ENCODE measurements around the gene TIAM1. TPM values are rescaled to one million over a fixed set of nuclear protein-coding genes. Genes with fewer than 3 reads are reported as not detected.

The TIAM1 gene
- total RNA-seq, 1 experiment from 2014 or later = 18.8 TPM

DNA sequence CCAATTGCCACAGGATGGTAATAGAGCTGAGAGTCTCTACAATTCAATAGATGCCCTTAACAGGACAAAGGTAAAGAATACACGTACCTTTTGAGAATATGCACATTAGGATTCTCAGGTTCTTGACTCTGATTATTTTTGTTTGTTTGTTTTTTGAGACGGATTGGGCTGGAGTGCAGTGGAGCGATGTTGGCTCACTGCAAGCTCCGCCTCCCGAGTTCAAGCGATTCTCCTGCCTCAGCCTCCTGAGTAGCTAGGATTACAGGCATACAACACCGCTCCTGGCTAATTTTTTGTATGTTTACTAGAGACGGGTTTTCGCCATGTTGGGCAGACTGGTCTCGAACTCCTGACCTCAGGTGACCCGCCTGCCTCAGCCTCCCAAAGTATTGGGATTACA, 48.4 kb downstream of the TIAM1 start:
- H3K27me3 ChIP-seq (ENCODE audit: control insufficient read depth, insufficient read depth, low read length) = no peaks in the 10 kb centered on the region
- DNase-seq = no peak
- no peak overlapping the region for H3K4me3 ChIP-seq (ENCODE audit: insufficient read depth, low read depth, low read length)
- no peaks in the 10 kb centered on the region for H3K36me3 ChIP-seq (replicated peaks; ENCODE audit: control insufficient read depth, insufficient read depth, low read length)

DNA sequence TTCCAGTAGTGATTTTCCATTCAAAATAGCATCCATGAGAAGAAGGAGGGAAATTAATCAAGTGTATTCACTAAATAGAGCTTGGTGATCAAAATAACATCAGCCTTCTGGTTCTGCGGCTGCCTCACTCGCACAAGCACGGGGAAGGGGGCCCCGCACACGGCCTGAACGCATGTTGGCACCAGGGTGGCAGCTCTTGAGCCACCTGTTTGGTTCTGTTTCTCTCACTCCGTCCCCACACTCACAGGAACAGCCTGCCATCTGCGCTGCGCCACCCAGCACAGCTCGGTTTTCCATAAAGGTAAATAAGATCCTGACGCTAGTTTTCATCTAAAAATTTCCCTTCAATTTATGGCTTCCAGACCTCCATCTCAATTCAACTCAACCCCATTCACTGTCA, 49.4 kb downstream of the TIAM1 start:
- no peaks in the 10 kb centered on the region for H3K36me3 ChIP-seq (replicated peaks; ENCODE audit: control insufficient read depth, insufficient read depth, low read length)
- no peak for DNase-seq
- no peaks in the 10 kb centered on the region for H3K27me3 ChIP-seq (ENCODE audit: control insufficient read depth, insufficient read depth, low read length)
- no peak overlapping the region for H3K4me3 ChIP-seq (ENCODE audit: insufficient read depth, low read depth, low read length)

DNA sequence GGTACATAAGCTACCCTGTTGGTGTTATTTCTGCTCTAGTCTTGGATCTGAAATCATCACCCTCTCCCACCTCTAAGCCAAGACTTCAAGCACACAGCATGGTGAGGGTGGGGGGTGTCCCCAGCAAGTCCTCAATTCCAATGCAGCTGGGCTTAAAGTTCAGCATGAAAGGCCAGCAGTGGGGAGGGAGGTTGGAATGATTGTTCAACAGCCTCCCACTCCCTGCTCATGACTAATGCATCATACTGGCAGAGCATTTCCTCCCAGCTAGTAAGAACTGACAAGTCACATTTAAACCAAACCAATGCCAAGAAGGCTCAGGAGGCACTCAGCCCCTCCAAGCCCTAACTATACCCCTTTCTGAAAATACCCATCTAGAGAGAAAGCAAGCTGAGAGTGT, 50.1 kb downstream of the TIAM1 start:
- no peaks in the 10 kb centered on the region for H3K27me3 ChIP-seq (ENCODE audit: control insufficient read depth, insufficient read depth, low read length)
- H3K4me3 ChIP-seq (ENCODE audit: insufficient read depth, low read depth, low read length) = no peak overlapping the region
- H3K36me3 ChIP-seq (replicated peaks; ENCODE audit: control insufficient read depth, insufficient read depth, low read length) = no peaks in the 10 kb centered on the region
- no peak for DNase-seq

DNA sequence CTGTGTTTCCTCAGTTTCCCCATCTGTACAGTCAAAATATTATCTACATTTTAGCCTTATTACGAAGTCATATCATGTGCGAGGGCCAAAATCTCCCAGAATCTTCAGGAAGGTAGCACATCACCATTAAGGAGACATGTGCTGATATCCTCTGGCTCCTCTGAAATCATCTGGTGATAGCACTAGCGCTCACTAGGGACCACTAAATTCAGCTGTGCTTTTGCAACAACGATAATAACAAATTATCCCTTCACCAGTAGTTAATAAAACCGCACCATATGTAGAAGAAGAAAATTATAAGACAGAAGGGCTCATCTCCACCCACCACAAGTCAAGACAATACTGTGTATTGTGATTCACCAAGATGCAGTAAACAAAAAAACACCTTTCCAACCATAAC, 53.3 kb downstream of the TIAM1 start:
- no peaks in the 10 kb centered on the region for H3K36me3 ChIP-seq (replicated peaks; ENCODE audit: control insufficient read depth, insufficient read depth, low read length)
- DNase-seq = no peak
- H3K4me3 ChIP-seq (ENCODE audit: insufficient read depth, low read depth, low read length) = no peak overlapping the region
- H3K27me3 ChIP-seq (ENCODE audit: control insufficient read depth, insufficient read depth, low read length) = no peaks in the 10 kb centered on the region

DNA sequence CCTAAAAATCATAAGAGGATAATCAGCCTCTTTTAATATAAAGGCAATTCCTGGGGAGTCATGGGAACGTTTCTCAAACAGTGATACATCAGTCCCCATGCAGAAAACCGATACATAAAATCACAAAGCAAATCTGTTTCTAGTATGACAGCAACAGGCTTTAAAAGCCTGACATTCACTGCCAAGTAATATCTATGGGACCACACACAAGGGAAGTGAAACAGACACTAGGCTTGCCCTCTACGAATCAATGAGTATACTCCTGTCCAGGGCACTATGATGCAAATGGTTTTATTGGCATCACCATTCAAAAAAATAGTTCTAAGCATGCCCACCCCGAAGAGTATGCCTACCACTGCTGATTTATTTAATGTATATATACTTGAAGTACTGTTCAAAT, 54.4 kb downstream of the TIAM1 start:
- H3K36me3 ChIP-seq (replicated peaks; ENCODE audit: control insufficient read depth, insufficient read depth, low read length) = no peaks in the 10 kb centered on the region
- no peak for DNase-seq

DNA sequence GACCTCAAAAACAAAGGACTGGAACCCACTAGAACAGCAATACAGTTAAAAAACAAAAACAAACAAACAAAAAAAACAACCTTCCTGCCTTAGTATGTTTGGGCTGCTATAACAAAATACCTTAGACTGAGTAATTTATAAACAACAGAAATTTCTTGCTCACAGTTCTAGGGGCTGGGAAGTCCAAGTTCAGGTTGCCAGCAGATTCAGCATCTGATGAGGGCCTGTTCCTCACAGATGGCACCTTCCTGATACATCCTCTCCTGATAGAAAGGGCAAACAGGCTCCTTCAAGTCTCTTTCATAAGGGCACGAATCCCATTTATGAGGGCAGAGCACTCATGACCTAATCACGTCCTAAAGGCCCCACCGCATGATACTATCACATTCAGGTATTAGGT, 55.9 kb downstream of the TIAM1 start:
- Histone ChIP-seq H3K27me3 (ENCODE audit: control insufficient read depth, insufficient read depth, low read length) (no peaks in the 10 kb centered on the region), H3K36me3 (replicated peaks; ENCODE audit: control insufficient read depth, insufficient read depth, low read length) (no peaks in the 10 kb centered on the region), H3K4me3 (ENCODE audit: insufficient read depth, low read depth, low read length) (no peak overlapping the region)
- DNase-seq = no peak

More for the DNA sequence above, 54.4 kb downstream of the TIAM1 start:
- Histone ChIP-seq H3K27me3 (ENCODE audit: control insufficient read depth, insufficient read depth, low read length) (no peaks in the 10 kb centered on the region), H3K4me3 (ENCODE audit: insufficient read depth, low read depth, low read length) (no peak overlapping the region)

DNA sequence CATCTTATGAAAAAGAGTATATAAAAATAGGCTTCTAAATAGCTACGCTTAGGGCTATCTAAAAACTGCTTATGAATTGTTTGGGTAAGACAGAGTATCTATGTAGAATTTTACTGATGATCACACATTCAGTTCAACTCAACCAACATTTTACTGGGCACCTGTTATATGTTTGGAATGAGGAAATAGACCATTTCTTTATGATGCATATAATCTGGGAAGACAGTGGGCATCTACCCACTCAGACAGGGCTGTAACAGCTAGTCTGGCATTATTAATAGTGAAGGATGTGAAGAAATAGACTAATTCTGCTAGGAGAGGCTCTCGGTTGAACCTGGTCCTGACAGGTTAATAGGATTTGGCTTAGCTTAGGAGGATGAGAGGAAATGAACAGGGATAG, 56.9 kb downstream of the TIAM1 start:
- Histone ChIP-seq H3K27me3 (ENCODE audit: control insufficient read depth, insufficient read depth, low read length) (no peaks in the 10 kb centered on the region), H3K36me3 (replicated peaks; ENCODE audit: control insufficient read depth, insufficient read depth, low read length) (no peaks in the 10 kb centered on the region), H3K4me3 (ENCODE audit: insufficient read depth, low read depth, low read length) (no peak overlapping the region)
- no peak for DNase-seq

DNA sequence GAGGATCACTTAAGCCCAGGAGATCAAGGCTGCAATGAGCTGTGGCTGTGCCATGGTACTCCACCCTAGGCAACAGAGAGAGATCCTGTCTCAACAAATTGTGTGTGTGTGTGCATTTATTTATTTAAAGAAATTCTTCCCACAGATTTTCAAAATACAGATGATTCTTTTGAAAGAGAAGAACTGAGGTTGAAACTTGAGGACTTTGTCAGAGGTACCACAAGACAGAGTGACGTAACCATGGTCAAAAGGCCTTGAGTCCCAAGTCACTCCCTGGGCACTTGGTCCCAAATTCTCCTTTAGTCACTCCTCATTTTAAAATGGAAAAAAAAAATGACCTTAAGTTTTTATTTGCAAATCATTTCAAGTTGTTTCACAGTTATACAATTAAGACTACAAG, 57.4 kb downstream of the TIAM1 start:
- no peaks in the 10 kb centered on the region for H3K27me3 ChIP-seq (ENCODE audit: control insufficient read depth, insufficient read depth, low read length)
- no peaks in the 10 kb centered on the region for H3K36me3 ChIP-seq (replicated peaks; ENCODE audit: control insufficient read depth, insufficient read depth, low read length)
- DNase-seq = no peak
- H3K4me3 ChIP-seq (ENCODE audit: insufficient read depth, low read depth, low read length) = no peak overlapping the region

DNA sequence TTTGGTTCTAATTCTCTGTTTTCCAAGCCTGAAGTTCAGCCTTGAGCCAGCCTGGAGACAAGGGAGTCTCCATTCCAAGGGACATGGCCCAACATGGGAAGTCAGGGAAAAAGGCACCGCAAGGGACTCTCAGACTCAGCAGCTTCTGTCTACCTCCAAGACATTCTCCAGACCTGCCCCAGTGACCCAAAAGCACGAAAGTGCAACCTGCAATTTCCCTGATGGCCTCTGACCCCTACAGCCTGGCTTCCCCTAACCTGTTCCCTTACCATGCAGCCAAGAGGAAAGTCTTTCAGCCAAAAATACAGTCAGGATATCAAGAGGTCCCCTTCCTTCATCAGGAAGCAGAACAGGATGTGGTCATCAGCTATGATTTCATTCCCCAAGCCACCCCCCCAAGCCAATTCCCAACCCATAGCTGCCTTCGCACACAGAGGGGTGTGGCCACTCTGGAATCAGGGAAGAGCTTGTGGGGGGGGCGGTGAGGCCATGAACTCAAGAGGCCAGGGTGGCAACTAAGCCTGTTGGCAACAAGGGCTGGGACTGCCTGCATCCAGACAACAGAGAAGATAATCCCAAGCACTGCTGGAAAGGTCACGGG, 59.2 kb downstream of the TIAM1 start:
- no peaks in the 10 kb centered on the region for H3K36me3 ChIP-seq (replicated peaks; ENCODE audit: control insufficient read depth, insufficient read depth, low read length)
- no peak for DNase-seq
- H3K4me3 ChIP-seq (ENCODE audit: insufficient read depth, low read depth, low read length) = no peak overlapping the region
- no peaks in the 10 kb centered on the region for H3K27me3 ChIP-seq (ENCODE audit: control insufficient read depth, insufficient read depth, low read length)

DNA sequence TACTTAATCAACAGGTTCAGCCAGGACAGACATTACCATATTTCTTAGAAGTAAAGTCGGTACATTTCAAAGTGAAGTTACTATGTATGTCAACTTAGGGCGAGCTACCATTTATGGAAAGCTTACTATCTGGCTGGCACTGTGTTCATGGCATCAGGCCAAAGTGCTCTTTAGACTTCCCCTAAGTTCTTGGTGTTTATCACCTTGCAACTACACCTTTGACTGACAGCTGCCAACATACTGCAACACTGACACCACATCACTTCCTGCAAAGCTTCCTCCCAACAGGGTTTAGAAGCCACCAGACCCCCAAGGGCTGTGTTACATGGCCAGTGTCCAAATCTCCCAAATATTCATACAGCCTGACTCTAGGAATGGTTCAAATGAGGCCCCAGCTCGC, 61.0 kb downstream of the TIAM1 start:
- Histone ChIP-seq H3K4me3 (ENCODE audit: insufficient read depth, low read depth, low read length) (no peak overlapping the region), H3K36me3 (replicated peaks; ENCODE audit: control insufficient read depth, insufficient read depth, low read length) (no peaks in the 10 kb centered on the region), H3K27me3 (ENCODE audit: control insufficient read depth, insufficient read depth, low read length) (no peaks in the 10 kb centered on the region)
- DNase-seq = no peak

DNA sequence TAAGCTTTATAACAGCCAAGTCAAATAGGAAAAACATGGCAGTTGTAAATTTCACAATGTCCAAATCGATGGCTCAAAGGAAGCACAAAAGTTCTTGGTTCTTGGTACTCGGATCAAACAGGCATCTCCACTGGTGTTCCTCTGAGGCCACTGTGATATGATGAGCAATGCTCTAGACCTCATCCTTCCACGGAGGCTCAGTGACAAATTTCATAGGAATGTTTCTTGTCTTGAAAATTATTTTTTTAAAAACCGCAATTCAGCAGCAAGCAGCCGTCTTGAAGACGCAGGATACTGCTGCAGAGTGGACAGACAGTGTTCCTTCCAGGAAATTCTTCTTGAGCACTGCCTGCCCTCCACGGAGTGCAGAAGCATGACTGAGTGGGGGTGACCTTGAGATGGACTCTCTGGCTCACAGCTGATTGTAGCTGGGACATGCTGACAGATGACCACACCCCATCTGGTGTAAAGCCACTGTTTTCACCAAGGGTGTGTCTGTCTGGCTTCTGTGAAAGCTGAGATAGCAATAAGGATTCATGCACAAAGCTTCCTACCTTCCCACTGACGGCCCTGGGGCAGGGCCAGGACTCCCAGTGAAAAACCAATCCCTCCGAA, 61.9 kb downstream of the TIAM1 start:
- no peak for DNase-seq
- H3K36me3 ChIP-seq (replicated peaks; ENCODE audit: control insufficient read depth, insufficient read depth, low read length) = no peaks in the 10 kb centered on the region

DNA sequence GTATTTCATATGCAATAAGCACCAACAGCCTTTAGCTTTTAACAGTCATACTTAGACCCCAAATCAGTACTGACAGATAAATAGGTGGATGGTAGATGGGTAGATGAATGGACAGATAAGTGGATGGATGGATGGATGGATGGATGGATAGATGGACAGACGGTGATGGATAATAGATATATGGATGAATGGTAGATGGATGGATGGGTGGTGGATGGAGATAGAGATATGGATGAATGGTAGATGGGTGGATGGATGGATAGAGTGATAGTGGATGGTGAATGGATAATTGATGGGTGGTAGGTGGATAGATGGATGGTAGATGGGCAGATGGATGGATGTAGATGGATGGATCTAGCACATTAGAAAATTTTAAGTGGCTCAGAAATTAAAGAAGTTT, 62.5 kb downstream of the TIAM1 start:
- Histone ChIP-seq H3K4me3 (ENCODE audit: insufficient read depth, low read depth, low read length) (no peak overlapping the region), H3K36me3 (replicated peaks; ENCODE audit: control insufficient read depth, insufficient read depth, low read length) (no peaks in the 10 kb centered on the region), H3K27me3 (ENCODE audit: control insufficient read depth, insufficient read depth, low read length) (no peaks in the 10 kb centered on the region)
- DNase-seq = no peak

More for the DNA sequence above, 61.9 kb downstream of the TIAM1 start:
- H3K4me3 ChIP-seq (ENCODE audit: insufficient read depth, low read depth, low read length) = no peak overlapping the region
- H3K27me3 ChIP-seq (ENCODE audit: control insufficient read depth, insufficient read depth, low read length) = no peaks in the 10 kb centered on the region

DNA sequence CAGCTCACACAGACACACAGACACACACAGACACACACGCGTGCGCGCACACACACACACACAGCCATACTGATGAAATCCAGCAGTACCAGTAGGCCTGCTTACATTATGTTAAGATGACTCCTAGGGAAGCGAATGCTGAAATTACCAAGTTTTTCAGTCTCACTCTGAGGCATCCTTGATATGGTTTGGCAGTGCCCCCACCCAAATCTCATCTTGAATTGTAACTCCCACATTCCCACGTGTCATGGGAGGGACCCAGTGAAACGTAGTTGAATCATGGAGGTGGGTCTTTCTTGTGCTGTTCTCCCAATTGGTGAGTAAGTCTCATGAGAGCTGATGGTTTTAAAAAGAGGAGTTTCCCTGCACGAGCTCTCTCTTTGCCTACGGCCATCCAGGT, 64.1 kb downstream of the TIAM1 start:
- no peak for DNase-seq
- Histone ChIP-seq H3K4me3 (ENCODE audit: insufficient read depth, low read depth, low read length) (no peak overlapping the region), H3K27me3 (ENCODE audit: control insufficient read depth, insufficient read depth, low read length) (no peaks in the 10 kb centered on the region), H3K36me3 (replicated peaks; ENCODE audit: control insufficient read depth, insufficient read depth, low read length) (no peaks in the 10 kb centered on the region)

DNA sequence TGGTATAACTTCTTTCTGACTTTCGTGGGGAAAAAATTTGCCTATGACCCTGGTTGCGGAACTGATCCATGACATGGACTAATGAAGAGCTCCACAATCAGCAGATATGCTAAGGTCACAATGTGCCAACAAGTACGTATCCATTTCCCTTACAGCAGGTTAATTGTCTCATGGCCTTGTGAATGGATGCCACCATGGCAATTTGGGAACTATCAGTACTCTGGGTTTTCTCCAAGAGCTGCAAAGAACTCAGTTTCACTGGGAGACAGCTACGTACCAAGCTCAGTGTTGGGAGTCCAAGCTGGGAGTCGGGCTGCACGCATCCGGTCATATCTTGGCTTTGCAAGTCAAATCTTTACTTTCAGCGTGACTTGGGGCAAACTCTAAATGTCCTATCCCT, 64.8 kb downstream of the TIAM1 start:
- no peak for DNase-seq
- Histone ChIP-seq H3K36me3 (replicated peaks; ENCODE audit: control insufficient read depth, insufficient read depth, low read length) (no peaks in the 10 kb centered on the region), H3K27me3 (ENCODE audit: control insufficient read depth, insufficient read depth, low read length) (no peaks in the 10 kb centered on the region), H3K4me3 (ENCODE audit: insufficient read depth, low read depth, low read length) (no peak overlapping the region)

DNA sequence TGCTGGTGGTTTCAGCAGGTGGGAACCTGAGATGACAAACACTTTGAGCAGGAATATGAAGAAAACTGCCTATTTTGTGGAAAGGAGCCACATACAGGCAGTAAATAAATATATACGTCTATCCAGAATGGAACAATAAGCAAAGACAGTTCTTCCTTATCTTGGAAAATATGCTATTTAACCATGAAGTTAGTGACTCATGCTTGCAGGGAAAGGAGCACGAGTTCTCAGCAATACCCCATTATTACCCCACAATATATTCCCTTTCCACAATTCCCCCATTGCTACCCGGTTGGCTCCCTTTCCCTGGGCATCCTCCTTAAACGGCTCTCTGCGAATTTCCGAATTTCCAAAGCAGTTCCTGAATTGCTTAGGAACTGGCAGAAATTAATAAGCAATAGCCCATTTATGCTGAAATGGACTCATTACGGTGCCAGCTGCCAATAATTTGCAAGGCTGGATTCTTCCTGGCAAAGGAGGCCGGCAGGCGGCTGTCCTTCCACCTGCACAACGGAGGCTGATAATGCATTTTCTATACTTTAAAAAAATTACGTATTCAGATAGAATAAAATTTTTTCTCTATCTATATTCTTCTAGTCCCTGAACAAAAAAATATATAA, 65.4 kb downstream of the TIAM1 start:
- no peak for DNase-seq
- H3K27me3 ChIP-seq (ENCODE audit: control insufficient read depth, insufficient read depth, low read length) = no peaks in the 10 kb centered on the region
- no peaks in the 10 kb centered on the region for H3K36me3 ChIP-seq (replicated peaks; ENCODE audit: control insufficient read depth, insufficient read depth, low read length)
- no peak overlapping the region for H3K4me3 ChIP-seq (ENCODE audit: insufficient read depth, low read depth, low read length)

Data from H7 (cell line).